Common myeloid progenitor, CD34-positive (primary cell): ENCODE data around the gene OR51B5.
"Not testable (repeated sequence)": the region's sequence is repeated elsewhere in the genome, so short reads cannot be mapped to it uniquely, and the experiment has no call there.

Experiments used
- CTCF ChIA-PET: fragments of 350-600 bp; sonication (Branson Sonifier 250); formaldehyde crosslinking; loops from one replicate; lab custom pipeline; 2021; ENCODE audit warnings: antibody characterized with exemption; lab: Charles Lee
- POLR2A ChIA-PET: fragments of 350-600 bp; sonication (Branson Sonifier 250); formaldehyde crosslinking; loops from one replicate; lab custom pipeline; 2021; ENCODE audit warnings: antibody characterized with exemption; lab: Charles Lee
- DNase-seq, 3 donors: peaks; one replicate each; pipeline versions ENCODE4 v3.0.0 to v3.0.0-alpha.2; 2013
- H3K27ac ChIP-seq, 2 experiments: 1 replicate in 1 of 2; 2 replicates in 1 of 2; pipeline ENCODE4 v1.7.0; 2013; ENCODE audit warnings: inconsistent platforms in 2 of 2, low read length in 2 of 2, mild to moderate bottlenecking in 2 of 2, low read depth in 1 of 2, moderate library complexity in 1 of 2; ENCODE audit not compliant: severe bottlenecking in 2 of 2, insufficient read depth in 1 of 2, poor library complexity in 1 of 2
- H3K27me3 ChIP-seq, 5 experiments: replicated peaks in 2 of 5; 1 replicate in 3 of 5; 2 replicates in 2 of 5; pipeline versions ENCODE4 v1.6.1 to v1.7.0; 2013; ENCODE audit warnings: low read length in 4 of 5, mild to moderate bottlenecking in 2 of 5, moderate library complexity in 2 of 5, inconsistent platforms in 1 of 5; ENCODE audit not compliant: insufficient read depth in 5 of 5, control insufficient read depth in 4 of 5
- H3K36me3 ChIP-seq, 4 experiments: 1 replicate in 2 of 4; 2 replicates in 2 of 4; pipeline versions ENCODE4 v1.6.1 to v1.7.0; 2013; ENCODE audit warnings: low read length in 3 of 4, control low read depth in 1 of 4, mild to moderate bottlenecking in 1 of 4; ENCODE audit not compliant: control insufficient read depth in 4 of 4, insufficient read depth in 4 of 4
- H3K4me1 ChIP-seq, 4 experiments: 1 replicate in 3 of 4; 2 replicates in 1 of 4; pipeline versions ENCODE4 v1.6.1 to v1.7.1; 2013; ENCODE audit warnings: low read length in 3 of 4, mild to moderate bottlenecking in 3 of 4, control low read depth in 1 of 4, inconsistent platforms in 1 of 4, moderate library complexity in 1 of 4; ENCODE audit not compliant: control insufficient read depth in 4 of 4, insufficient read depth in 4 of 4; ENCODE audit errors: control extremely low read depth in 1 of 4
- H3K4me3 ChIP-seq, 7 experiments: 1 replicate in 4 of 7; 2 replicates in 3 of 7; pipeline versions ENCODE4 v1.5.1 to v1.7.0; 2013; ENCODE audit warnings: mild to moderate bottlenecking in 7 of 7, low read length in 6 of 7, moderate library complexity in 6 of 7, inconsistent platforms in 2 of 7, low read depth in 2 of 7, control low read depth in 1 of 7; ENCODE audit not compliant: insufficient read depth in 4 of 7, control insufficient read depth in 1 of 7; ENCODE audit errors: extremely low read depth in 1 of 7
- H3K9me3 ChIP-seq, 5 experiments: 1 replicate in 4 of 5; 2 replicates in 1 of 5; pipeline versions ENCODE4 v1.6.1 to v1.7.1; 2013; ENCODE audit warnings: low read length in 4 of 5, mild to moderate bottlenecking in 2 of 5, inconsistent platforms in 1 of 5, low read depth in 1 of 5, moderate library complexity in 1 of 5; ENCODE audit not compliant: control insufficient read depth in 4 of 5, insufficient read depth in 2 of 5; ENCODE audit errors: control extremely low read depth in 1 of 5
- WGBS: methylation state at CpG from one replicate; pipeline ENCODE4 v1.1.5; 2013; ENCODE audit not compliant: insufficient coverage; 5-methylcytosine and 5-hydroxymethylcytosine counted together

The OR51B5 gene

GRCh38 chr11:5356031-5356430 lies 12.7 kb upstream of the OR51B5 start:
- H3K4me1 ChIP-seq, H3K9me3 ChIP-seq, CTCF ChIA-PET: not testable (repeated sequence)

GRCh38 chr11:5351208-5351607 lies 7.9 kb upstream of the OR51B5 start, which contains the start of gene OR51B6:
Gene OR51B6, plus strand, starts transcription at chr11:5351508. Its CDS starts 0 bp downstream, at chr11:5351508.
- H3K27ac ChIP-seq: no peak within 1 kb of the TSS
- peaks cover 0 to 2% (median 0%) of the 10 kb centered on the region in 5 experiments for H3K27me3 ChIP-seq
- ChIA-PET POLR2A (no interaction called here), CTCF (interaction anchor here (1.3 kb wide), 1 partner anchor 47 kb away, joined by 3 read pairs; no protein-coding TSS in a partner anchor)
- no peak within 1 kb of the TSS for H3K4me3 ChIP-seq
- no peaks in the 10 kb centered on the region for H3K4me1 ChIP-seq
- WGBS: no CpG with 5 or more reads among the region's 1 CpG
- H3K36me3 ChIP-seq: no peaks in the 10 kb centered on the region
- DNase-seq: no peak
- no peaks in the 10 kb centered on the region for H3K9me3 ChIP-seq

More at GRCh38 chr11:5356031-5356430, 12.7 kb upstream of the OR51B5 start:
- H3K4me3 ChIP-seq, DNase-seq, H3K27me3 ChIP-seq, POLR2A ChIA-PET, H3K36me3 ChIP-seq, H3K27ac ChIP-seq: not testable (repeated sequence)
- 80% methylated on average over 1 of the region's 5 CpGs for WGBS

DNA sequence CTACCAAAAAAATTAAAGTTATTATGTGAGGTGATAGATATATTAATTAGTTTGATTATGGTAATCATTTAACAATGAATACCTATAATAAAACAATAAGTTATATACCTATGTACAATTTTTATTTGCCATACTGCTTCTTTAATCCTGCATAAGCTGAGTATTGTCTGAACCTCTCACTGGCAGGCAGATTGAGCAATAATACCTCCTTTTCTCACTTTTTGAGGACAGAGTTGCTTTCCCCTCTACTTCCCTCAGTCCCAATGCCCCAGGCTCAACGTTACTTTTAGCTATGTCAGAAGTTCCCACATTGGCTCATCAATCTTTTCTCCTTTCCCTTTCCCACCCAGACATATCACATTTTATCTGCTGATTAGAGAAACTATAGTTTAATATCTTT lies 6.2 kb upstream of the OR51B5 start:
- WGBS: 60% methylated on average over 1 of the region's 1 CpG
- H3K27ac ChIP-seq: no peak overlapping the region
- H3K9me3 ChIP-seq: no peaks in the 10 kb centered on the region
- no peak overlapping the region for H3K4me3 ChIP-seq
- DNase-seq: no peak
- CTCF ChIA-PET: no interaction called here
- H3K36me3 ChIP-seq: no peaks in the 10 kb centered on the region
- no peaks in the 10 kb centered on the region for H3K4me1 ChIP-seq
- H3K27me3 ChIP-seq: peaks cover 0 to 2% (median 0%) of the 10 kb centered on the region in 5 experiments
- POLR2A ChIA-PET: no interaction called here

DNA sequence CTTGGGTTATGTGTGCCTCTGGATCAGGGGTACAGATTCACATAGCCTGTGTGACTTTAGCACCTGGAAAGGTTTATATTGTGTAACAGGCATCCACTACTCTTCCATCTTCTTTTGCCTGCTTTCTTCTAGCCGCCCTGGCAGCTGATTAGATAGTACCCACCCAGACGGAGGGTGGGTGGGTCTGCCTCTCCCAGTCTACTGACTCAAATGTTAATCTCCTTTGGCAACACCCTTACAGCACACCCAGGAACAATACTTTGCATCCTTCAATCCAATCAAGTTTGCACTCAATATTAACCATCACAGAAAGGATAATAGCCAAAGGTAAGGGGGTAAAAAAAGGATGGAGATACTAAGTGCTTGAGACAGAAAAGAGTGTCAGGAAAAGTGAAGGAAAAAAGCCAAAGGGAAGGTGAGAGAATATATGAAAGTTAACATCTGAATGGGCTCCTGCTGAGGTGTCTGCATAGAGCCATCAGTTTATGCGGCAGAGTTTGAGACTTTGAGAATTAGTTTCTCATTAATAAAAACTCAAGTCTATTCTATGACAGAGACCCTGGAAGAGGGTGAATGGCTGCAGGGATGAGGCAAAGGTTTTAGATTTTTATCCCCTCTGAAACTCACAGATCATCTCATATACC lies 5.3 kb upstream of the OR51B5 start:
- H3K27me3 ChIP-seq: peaks cover 0 to 2% (median 0%) of the 10 kb centered on the region in 5 experiments
- no peaks in the 10 kb centered on the region for H3K4me1 ChIP-seq
- ChIA-PET POLR2A (no interaction called here), CTCF (no interaction called here)
- no peak for DNase-seq
- no peak overlapping the region for H3K4me3 ChIP-seq
- H3K27ac ChIP-seq: no peak overlapping the region
- H3K36me3 ChIP-seq: no peaks in the 10 kb centered on the region
- WGBS: 100% methylated on average over 2 of the region's 3 CpGs
- H3K9me3 ChIP-seq: no peaks in the 10 kb centered on the region

- DNase-seq: no peak
These were observed 2.5 kb upstream of the OR51B5 start for GRCh38 chr11:5345831-5346230.

DNA sequence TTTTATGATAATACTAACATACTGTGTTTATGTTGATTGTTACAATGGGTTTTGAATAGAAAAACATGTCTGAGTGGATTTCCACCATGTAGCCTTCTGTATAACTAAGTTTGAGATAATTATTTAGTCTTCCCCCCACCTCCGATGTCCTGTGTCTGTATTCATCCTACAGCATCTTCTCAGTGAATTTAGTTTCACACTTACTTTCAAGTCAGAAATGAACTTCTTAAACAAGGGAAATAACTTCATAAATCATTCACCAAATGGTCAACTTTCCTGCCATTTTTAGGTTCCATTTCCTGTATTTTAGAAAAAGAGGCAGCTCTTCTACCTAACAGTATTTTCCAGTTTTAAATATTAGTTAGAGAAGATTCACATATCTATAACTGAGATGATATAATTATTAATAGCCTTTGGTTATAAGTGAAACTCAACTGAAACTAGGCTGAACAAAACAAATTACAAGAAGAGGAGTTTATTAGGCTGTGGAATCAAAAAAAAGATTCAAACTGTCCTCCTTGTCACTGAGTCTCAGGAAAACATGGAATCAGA lies 3.5 kb downstream of the OR51B5 start:
- Histone ChIP-seq H3K27me3 (no peaks in the 10 kb centered on the region), H3K4me3 (no peak overlapping the region), H3K36me3 (no peaks in the 10 kb centered on the region), H3K27ac (no peak overlapping the region), H3K4me1 (peaks cover 0 to 3% (median 0%) of the 10 kb centered on the region in 4 experiments), H3K9me3 (no peaks in the 10 kb centered on the region)
- CTCF ChIA-PET: no interaction called here
- no CpG with 5 or more reads among the region's 1 CpG for WGBS
- DNase-seq: no peak
- POLR2A ChIA-PET: no interaction called here

More at GRCh38 chr11:5345831-5346230, 2.5 kb upstream of the OR51B5 start:
- POLR2A ChIA-PET: interaction anchor here (0.7 kb wide), 1 partner anchor 972 kb away, joined by 3 read pairs; no protein-coding TSS in a partner anchor
- Histone ChIP-seq H3K27ac (no peak overlapping the region), H3K36me3 (no peaks in the 10 kb centered on the region), H3K27me3 (peaks cover 0 to 2% (median 0%) of the 10 kb centered on the region in 5 experiments), H3K9me3 (no peaks in the 10 kb centered on the region), H3K4me1 (no peaks in the 10 kb centered on the region), H3K4me3 (no peak overlapping the region)
- CTCF ChIA-PET: no interaction called here
- 94% methylated on average over 2 of the region's 3 CpGs for WGBS

DNA sequence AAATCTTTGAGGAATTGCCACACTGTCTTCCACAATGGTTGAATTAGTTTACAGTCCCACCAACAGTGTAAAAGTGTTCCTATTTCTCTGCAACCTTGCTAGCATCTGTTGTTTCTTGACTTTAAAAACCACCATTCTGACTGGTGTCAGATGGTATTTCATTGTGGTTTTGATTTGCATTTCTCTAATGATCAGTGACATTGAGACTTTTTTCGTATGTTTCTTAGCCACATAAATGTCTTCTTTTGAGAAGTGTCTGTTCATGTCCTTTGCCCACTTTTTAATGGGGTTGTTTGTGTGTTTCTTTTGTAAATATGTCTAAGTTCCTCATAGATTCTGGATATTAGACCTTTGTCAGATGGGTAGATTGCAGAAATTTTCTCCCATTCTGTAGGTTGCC lies 6.1 kb downstream of the OR51B5 start:
- H3K4me1 ChIP-seq, H3K27me3 ChIP-seq, H3K36me3 ChIP-seq, POLR2A ChIA-PET, H3K4me3 ChIP-seq, CTCF ChIA-PET, H3K27ac ChIP-seq, DNase-seq, H3K9me3 ChIP-seq: not testable (repeated sequence)
- no CpG with 5 or more reads among the region's 1 CpG for WGBS
